IPS-NIHi11 (cell line): ENCODE measurements around the gene PPP1R27.

Source experiments
- DNase-seq: peaks from one replicate; pipeline ENCODE4 v3.0.0; 2012; ENCODE audit warnings: mixed read lengths, low spot score

Gene PPP1R27, protein sequence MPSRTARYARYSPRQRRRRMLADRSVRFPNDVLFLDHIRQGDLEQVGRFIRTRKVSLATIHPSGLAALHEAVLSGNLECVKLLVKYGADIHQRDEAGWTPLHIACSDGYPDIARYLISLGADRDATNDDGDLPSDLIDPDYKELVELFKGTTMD

DNA sequence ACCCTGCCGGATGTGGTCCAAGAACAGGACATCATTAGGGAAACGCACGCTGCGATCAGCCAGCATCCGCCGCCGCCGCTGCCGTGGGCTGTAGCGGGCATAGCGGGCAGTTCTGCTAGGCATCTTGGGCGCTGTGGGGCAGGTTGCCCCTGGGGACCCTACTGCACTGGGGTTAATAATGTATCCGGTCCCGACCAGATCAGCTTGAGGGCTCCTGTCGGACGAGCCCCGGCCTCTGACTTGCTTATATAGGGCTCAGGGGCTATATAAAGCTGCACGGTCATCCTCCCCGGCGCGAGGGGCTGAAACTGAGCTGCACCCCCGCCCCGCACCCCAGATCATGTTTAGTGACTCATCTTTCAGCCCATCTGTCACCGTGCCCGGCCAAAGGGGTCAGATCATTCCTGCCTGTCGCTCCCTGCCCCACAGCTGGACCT, at the start of gene PPP1R27:
Gene PPP1R27 (minus strand): TSS at position 220 of the 437 bp plus-strand sequence. CDS start 97 bp downstream, at position 123.
- no peak for DNase-seq

DNA sequence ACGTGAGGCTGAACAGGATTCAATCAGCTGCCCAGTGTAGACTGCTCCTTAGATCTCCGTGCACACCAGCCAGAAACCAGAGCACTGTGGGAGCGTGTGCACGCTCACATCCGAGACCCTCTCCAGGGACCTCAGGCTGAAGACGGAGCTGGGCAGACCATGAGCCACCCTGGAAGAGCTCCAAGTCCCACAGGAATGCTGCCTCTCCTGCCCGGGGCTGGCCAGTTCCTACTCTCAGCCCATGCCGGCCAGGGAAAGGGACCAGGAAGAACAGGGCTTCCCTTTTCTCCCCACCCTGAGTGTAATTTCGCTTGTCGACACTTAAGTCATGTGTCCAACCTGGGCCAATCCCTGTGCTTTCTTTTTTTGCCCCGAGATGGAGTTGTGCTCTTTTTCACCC, 49.7 kb upstream of the PPP1R27 start:
- no peak for DNase-seq

DNA sequence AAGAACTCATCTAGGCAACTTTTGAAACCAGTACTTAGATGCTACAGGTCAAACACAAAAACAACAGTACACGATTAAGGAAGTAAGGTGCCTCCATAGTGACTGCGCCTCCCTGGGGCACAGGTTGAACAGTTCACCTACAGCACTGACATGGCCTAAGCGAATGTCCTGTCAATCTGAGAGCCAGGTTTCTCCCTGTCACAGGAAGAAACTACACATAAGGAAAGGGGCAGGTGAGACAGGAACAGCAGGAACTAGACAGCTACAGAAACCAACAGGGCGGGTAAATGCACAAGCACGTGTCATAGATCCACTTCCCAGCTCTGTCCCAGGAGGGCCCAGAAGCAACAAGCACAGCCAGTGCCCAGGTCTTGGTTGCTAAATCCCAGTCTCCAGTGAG, 44.3 kb upstream of the PPP1R27 start:
- DNase-seq = no peak

DNA sequence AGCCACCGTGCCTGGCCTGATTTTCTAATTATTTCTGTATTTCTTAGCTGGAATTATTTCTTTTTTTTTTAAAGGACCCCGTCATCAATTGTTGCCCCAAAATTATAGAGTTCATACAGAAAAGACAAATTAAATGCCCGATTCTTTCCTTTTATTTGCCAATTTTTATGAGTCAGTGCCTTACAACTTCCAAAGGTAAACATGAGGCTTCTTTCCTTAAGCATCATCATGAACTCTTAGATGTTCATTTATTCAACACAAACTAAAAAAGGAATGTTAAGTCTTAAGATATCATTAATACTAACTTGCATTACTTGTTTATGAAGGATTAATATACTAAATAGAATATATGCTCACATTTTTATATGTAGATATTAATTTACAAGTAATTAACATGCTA, 43.4 kb upstream of the PPP1R27 start:
- no peak for DNase-seq

DNA sequence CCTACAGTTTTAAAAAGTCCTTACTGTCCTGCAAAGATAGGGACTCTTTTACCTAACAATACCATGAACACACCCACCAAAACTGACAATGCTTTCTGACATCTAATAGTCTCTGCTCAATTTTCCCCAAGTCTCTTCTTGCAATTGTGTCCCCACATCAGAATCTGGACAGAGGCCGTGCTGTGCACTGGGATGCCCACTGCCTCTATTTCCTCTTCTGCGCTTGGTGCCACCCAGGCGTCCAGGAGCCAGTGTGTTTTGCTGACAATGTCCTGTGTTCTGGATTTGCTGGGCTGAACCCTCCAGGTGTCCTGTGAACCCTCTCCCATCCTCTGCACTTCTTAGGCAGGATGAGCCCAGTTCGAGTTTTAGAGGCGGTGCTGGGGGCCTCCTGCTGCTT, 42.7 kb upstream of the PPP1R27 start:
- DNase-seq = no peak

DNA sequence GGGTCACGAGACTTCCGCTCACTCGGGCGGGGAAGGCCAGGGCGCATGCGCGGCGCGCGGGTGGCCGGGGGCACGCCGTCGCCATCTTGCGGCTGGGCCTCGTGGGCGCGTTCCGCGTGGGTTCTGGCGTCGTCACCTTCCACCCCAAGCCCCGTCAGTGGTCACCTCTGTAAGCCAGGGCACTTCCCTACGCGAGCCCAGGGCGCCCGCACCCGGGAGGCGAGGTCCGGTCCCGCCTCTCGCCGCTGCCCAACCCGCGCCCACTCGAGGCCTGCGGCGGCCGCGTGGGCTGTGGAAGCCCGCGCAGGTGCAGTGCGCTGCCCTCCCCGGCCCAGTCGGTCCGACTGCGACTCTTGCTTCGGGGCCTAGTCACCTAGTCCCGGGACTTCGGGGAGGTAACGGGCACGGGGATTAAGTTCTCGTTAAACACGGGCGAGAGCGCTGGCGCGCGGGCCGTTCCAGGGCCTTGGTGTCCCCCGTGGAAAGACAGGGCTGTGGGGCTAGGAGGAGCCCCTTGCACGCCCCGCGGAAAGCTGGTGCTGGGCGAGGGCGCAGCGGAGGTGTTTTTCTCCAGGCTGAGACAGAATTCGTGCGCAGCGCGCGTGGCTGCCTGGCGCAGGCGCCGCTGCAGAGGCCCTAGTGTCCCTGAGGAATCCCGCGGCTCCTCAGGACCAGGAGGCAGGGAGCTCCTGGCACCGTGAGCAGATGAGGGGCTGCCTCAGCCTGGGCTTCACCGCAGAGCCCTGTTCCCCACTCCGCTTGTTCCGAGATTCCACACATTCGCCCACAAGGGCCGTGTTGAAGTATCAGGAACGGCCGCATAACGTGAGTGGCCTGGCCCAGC, 36.8 kb upstream of the PPP1R27 start:
- DNase-seq = peak; percentile 97

DNA sequence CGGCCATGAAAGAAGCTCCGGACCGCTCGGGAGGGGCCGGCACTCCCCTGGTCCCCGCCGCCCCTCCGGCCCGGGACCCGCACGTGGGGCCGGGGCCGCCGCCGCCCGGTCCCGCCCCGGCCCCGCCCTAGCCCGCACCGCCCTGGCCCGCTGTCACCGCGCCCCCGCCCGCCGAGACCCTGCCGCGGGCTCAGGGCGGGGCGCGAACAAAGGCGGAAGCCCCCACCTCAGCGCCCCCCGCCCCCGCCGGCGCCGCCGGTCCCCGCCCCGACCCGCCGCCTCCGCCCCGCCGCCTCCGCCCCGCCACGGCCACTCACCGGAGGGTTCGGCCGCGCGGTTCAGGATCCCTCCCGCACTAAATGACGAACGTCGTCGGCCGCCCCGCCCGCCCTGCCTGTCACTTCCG, 36.1 kb upstream of the PPP1R27 start, which contains the start of gene ARHGDIA:
Gene ARHGDIA (minus strand): TSS at position 357 of the 406 bp plus-strand sequence. CDS start 1,407 bp downstream, outside the sequence.
- DNase-seq = peak; percentile 60

DNA sequence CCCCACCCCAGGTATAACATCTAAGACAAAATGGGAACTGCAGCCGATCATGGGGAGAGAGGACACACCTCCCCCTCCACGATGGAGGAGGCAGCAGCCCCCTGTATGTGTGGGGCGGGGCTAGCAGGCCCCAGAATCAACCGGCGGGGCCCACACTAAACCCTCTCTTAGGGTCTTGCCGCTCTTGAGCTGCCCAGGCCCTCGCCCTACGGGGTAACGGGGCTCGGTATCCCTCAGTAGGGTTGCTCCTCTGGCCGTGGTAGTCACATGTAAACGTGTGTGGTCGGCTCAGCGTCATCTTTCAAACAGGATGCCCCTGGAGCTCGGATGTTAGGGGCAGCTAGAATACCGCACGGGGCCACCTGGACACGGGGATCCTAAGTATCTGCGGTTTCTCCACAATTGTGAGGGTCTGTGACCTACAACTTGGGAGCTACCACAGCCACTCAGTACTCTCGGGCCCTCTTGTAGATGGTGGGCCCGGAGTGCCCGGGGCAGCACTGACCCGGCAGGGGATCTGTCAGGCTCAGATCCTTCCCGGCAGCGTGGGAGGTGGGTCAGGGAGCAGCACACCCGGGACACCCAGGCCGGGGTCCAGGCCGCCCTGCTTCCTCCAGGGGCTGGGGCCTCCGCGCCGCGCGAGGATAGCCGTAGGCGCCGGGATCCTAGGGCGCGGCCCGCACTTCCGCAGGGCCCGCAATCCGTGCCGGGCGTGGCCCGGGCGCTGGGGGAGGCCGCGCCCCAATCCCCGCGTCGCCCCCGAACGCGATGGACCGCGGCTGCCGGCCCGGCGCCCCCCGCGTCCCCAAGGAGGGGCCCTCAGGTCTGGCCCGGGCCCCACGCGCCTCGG, 35.5 kb upstream of the PPP1R27 start:
- DNase-seq = no peak

DNA sequence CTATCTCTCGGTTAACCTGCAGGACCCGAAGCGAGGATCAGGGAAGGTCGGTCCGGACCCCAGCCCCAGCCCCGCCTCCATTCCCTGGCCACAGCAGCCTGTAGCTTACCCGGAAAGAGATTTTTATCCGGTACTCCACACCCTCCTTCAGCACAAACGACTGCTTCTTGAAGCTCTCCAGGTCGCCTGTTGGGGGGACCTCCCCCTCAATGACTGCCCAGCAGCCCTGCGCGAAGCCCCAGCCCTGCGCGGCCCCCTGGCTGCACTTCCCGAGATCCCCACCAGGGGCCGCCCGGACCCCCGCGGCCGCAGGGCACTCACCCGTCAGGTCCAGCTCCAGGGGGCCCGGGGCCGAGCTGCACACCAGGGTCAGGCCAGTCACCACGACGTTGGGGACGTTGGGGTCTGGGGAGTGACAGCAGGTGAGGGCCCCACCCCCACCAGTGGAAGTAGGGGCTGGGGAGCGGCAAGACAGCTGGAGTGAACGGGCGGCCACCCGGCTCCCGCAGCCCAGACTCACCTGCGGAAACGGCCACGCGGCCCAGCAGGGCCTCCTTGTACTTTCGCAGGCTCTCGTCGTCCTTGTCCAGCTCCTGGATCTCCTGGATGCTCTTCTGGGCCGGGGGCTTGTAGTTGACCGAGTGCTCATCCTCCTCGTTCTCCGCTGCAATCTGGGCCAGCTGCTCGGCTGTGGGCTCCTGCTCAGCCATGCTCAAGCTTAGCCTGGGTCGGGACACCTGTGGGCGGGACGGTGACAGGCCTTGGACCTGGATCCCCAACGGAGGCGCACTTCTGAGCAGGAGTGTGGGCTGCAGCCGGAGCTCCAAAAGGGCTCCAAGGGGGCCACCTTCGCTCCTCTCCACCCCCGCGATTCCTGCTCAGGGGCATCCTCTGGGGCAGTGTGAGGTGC, 34.6 kb upstream of the PPP1R27 start:
- peak; percentile 86 for DNase-seq

DNA sequence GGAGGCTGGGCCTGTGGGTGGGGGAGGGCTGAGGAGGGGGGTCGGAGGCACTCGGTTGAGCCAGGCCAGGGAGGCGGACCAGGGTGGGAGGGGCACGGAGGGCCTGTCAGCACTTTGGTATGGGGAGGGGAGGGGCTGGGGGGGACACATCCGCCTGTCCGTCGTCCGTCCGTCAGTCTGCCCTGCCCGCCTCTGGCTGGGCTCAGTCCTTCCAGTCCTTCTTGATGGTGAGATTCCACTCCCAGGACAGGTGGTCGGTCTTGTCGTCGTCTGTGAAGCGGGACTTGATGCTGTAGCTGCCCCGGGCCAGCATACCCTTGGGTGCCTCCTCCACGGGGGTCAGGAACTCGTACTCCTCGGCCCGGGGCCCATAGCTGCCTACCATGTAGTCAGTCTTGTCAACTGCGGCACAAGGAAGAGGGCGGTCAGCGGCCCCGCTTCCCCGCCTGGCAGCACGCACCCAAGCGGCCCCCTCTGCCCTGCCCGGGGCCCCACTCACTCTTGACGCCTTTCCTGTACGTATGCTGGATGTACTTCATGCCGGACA, 33.9 kb upstream of the PPP1R27 start:
- peak; percentile 65 for DNase-seq

DNA sequence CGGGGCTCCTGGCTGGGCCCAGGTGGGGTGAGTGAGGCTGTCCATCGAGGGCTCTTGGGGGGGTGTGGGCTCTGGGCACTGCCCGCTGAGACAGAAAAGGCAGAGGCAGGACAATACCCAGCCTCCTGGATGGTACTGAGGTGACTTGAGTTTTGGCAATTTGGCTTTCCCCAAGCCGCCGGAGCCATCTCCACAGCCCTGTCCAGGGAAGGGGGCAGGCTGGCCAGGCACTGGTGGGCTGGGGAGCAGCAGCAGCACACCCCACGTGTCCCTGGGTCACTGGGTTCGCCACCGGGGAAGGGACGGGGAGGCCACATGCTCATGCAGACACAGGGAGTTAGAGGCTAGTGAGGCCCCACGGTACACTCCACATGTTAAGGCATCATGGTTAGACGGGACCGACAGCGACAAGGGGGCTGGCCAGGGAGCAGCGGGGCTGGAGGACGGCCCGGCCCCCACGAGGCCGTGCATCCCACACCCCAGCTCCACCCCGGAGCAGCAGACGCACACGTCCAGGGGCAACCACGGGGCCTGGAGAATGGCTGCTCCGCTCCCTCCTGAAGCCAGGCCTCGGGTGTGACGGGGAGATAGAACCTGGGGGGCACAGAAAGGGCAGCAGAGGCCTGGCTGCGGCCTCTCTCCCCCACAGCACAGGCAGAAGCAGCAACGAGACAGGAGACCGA, 33.3 kb upstream of the PPP1R27 start:
- DNase-seq = no peak

DNA sequence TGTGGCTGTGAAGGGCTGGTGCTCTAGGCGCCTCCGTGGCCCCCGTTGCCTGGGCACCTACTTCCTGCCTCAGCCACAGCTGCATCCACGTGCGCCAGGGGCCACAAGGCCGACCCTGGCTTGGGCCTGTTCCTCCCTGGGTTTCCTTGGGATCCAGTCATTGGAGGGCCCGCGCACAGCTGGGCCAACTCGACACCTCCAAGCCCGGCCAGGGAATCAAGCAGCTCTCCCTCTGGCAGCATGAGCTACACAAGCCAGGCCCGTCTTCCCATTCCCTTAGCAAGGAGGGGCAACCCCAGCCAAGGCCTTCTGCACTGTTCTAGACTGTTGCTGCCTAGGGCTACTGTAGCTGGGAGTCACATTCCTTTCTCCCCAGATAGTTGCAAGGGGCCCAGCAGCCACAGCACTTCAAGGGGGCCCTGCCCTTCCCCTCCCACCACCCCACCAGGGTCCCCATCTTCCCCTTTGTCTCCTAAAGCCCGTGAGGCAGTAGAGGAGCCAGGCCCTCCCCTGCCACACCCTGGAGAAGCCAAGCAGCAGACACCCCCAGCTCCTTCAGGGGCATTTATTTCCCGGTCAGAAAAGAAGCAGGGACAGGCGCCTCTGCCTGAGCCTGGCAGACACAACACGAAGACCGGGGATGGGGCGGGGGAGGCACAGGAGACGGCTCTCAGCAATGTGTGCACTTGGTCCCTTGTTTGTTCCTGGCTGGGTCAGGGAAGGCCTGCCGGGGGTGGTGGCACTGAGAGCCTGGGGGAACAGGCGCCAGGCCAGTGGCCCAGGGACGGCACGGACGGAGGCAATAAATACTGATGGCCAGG, 32.5 kb upstream of the PPP1R27 start:
- DNase-seq = no peak

DNA sequence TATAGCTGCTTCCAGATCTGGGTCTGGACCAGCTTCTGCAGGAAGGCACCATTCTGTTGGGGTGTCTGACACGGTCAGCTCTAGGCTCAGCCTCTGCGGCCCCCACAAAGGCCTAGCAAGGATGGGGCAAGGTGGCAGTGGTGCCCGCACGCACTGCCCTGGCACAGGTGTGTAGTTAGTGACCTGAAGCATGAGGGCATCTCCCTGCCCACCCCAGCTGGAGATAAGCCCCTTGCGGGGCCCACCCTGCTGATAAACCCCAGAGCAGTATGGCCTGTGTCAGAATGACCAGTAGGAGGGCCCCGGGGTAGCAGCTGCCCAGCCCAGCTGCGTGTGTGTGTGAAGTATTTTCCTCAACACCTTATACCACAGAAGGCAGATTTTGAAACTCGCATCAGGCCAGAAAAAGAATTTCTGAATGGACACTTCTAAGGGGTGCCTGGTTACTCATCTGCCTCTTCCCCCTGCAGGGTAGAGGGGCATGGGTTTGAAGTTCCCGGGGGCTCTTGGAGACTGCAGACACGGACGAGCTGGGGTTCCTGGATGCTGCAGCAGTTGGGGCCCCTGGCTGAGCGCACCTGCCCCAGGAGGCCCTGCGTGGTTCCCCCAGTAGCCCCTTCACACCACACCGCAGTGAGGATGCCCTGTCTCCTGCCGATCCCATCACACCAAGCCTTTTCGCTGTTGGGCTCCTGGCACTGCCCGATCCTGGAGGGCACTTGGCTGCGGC, 31.8 kb upstream of the PPP1R27 start:
- no peak for DNase-seq

DNA sequence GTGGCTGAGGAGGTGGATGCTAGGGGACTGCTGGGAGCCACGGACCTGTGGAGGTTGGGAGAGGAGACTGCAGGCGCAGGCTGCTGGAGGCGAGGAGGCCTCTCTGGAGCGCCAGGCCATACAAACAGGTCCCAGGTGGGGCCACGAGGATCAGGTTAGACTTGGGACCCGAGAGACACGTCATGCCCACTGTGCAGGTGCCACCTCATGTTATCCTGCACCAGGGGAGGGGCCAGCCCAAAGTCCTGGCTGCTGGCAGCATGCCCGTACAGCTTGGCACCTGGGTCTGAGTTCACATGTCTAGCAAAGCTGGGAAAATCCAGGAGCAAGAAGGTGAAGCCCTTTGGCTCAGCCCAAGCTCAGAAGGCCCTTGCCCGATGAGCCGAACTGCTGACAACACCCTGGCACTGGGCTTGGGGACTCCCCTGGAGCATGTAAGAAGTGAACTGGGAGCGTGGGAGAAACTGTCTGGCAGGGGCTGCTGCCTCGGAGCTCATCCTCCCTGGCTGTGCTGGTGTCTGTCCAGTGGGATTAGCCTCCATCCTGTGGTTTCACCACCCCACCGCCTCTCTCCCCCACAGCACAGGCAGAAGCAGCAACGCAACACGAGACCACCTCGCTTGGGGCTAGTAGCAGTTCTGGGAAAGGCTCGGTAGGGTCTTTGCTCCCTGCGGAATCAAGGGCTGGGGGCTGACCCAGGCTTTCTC, 31.0 kb upstream of the PPP1R27 start:
- no peak for DNase-seq

DNA sequence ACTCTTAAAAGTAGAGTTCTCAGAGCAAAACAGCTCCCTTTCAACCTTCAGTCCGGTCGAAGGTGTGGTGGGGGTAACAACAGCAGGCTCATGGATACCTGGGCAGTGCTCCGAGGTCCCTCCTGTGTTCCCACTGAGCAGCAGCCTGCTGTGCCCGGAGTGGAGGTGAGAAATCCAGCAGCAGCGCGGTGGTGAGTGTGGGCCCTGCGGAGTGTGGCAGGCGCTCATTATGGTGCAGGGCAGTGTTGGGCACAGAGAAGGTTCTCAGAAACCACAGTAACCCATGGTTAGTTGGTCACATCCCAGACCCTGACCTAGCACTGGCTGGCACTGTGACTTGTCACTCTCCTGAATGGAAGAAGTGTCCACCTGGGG, 30.5 kb upstream of the PPP1R27 start:
- DNase-seq = no peak

DNA sequence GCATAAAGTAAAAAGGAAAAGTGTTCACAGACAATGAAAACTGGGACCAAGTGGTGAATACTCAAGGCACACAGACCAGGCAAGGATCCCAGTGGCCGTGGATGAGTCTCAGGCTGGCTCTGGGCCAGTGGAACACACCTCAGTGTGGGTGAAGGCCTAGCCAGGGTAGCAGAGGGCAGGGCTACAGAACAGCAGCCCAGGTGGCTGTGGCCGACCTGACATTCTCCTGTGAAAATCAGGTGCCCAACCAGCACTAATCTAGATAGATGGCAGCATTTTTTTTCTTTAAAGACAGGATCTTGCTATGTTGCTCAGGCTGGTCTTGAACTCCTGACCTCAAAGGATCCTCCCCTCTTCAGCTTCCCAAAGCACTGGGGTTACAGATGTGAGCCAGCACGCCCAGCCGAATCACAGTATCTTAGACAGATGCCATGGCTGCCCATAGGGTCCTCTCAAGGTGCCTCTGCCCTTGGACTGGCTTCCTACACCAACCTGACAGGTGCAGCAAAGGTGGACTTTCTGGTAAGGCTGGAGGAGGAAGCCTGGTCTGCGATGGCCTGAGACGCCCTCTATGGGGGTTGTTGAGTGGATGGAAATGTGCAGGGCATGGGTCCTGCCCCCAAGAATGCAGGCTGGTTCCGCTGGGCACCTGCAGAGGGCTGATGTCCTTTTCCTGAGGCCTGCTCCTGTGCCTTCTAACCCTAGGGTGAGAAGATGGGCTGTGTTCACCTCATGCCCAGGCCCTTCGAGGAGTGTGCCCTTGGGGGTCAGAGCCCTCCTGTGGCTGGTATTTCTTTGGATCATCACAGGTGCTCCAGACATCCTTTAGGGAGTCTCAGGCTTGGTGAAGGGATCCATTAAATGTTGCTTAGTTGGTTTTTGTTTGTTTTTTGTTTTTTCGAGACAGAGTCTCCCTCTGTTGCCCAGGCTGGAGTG, 29.3 kb upstream of the PPP1R27 start:
- DNase-seq = no peak

DNA sequence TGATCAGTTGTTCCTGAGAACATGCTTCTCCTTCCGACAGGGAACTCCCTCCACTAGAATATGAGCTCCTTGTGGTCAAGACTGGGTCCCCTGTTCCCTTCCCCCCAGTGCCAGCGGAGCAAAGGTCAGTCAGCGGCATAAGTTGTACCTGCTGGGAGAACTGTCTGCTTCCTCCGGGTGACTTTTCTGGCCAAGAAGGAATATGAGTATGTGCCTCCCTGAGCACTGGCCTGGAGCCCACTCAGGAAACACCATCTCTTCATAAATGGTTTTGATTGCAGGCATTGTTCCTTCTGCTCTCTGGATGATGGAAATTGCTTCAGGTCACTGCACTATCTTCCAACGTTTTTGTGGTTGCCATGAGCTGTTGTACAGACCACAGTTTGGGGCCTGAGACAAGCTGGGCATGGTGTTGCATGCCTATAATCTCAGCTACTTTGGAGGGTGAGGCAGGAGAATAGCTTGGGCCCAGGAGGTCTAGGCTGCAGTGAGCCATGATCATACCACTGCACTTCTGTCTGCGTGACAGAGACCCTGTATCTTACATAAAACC, 28.3 kb upstream of the PPP1R27 start:
- DNase-seq = no peak
